ENCODE data around the gene OR14I1. TPM values are rescaled to one million over a fixed set of nuclear protein-coding genes. Genes with fewer than 3 reads are reported as not detected.
A peak's percentile ranks its signal among the peaks of the same experiment; 100 is the strongest.

Gene OR14I1
- total and polyA plus RNA-seq, 9 of the 15 experiments (the other 6 are each of a cell fraction or from before 2014, with no cell fraction given), result not detected

- TF ChIP-seq ZBTB40 (IDR thresholded peaks at IDR 0.05) (no peak), ZBTB40 (CRISPR knock-in tag; IDR thresholded peaks at IDR 0.05) (peak; percentile 65; the same call in 1 of the 2 replicates), ARID1B (IDR thresholded peaks at IDR 0.05) (no peak), RCOR1 (IDR thresholded peaks at IDR 0.05; ENCODE audit: borderline replicate concordance in 1 of 2, low read depth in 2 of 2, low read length in 2 of 2) (no peak), NR2C2 (CRISPR knock-in tag; IDR thresholded peaks at IDR 0.05) (no peak), NR2C2 (tag; IDR thresholded peaks at IDR 0.05) (peak; percentile 42), USF2 (CRISPR knock-in tag; IDR thresholded peaks at IDR 0.05) (peak; percentile 95), FOS (IDR thresholded peaks at IDR 0.05; ENCODE audit: extremely low read depth, insufficient read length) (peak; percentile 66), ZBTB17 (CRISPR knock-in tag; IDR thresholded peaks at IDR 0.05) (0 out of 2 replicates have a peak, but pooled peaks have one; percentile 51), TGIF2 (CRISPR knock-in tag; IDR thresholded peaks at IDR 0.05) (peak; percentile 88; the same call in 1 of the 2 replicates), USF1 (CRISPR knock-in tag; IDR thresholded peaks at IDR 0.05) (peak; percentile 91), CREB3L1 (IDR thresholded peaks at IDR 0.05; ENCODE audit: borderline replicate concordance, low read depth) (peak; percentile 56; the same call in 1 of the 2 replicates), E2F1 (CRISPR knock-in tag; IDR thresholded peaks at IDR 0.05) (peak; percentile 92), EGR1 (conservative IDR thresholded peaks at IDR 0.05) (no peak)
Measured at GRCh38 chr1:248691567-248692155, 10.9 kb downstream of the OR14I1 start (continued).
